Stimulated activated naive CD8-positive, alpha-beta T cell treated with anti-CD3 and anti-CD28 coated beads, Interleukin-15, Interleukin-2, amounts not matched to agents 100 U/mL and 50 U/mL, for 24 hours (primary cell): Measurements from ENCODE around the gene TOMM7.
"Not testable (repeated sequence)": the region's sequence is repeated elsewhere in the genome, so short reads cannot be mapped to it uniquely, and the experiment has no call there.

Source experiments
- ATAC-seq: fragments of 150-1000 bp; cut with Tn5 transposase; one replicate; pipeline ENCODE4 v1.10.0; 2021
- DNase-seq: peaks from one replicate; pipeline ENCODE4 v3.0.0; 2021

The TOMM7 gene

DNA sequence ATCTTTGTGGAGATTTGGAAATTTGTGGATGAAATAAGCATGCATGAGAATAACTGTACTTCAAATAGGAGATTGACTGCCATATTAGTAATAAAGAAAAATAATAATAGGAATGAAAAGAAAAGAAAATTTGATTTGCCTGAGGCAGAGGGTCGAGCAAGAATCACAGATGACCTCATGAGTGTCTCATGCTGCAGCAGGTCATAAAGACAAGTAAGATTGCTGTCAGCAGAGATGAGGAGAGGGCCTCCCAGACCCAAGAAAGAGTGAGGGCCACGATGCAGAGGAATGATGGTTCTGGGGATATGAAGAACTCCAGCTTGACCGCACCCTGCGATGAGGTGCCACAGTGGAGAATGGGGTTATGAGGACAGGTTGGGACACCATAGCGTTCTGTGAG, 39.2 kb downstream of the TOMM7 start:
- no peak for DNase-seq
- no peak for ATAC-seq

DNA sequence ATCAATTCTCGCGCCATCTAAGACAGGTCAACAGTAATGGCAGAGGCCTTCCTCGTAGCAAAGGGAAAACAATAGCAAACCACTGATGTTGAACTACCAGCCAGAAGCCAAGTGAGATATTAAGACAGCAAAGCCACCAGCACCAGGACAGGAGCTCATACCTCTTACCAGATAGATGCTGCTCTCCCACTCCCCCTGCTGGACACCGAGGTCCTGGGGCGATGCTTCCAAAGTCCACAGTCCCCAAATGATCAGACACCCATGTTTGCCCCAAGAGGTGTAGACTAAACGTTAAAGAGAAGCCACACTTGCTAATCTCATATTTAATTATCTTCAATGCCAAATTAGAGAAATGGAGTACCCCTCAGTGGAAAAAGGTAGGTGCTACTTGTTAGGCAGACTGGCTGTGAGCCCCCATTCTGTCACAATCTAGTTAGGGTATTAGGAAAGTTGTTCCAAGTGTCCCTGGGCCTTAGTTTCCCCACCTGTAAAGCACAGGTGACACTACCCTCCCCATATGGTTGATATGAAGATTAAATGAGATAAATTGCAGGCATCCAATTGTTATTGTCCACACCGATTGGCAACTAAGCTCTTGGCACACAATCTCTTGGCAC, 39.9 kb downstream of the TOMM7 start:
- ATAC-seq (peak; percentile 55), DNase-seq (peak; percentile 84)

GRCh38 chr7:22781230-22781711, 41.4 kb downstream of the TOMM7 start:
- no peak for ATAC-seq
- no peak for DNase-seq

- not testable (repeated sequence) for DNase-seq, ATAC-seq
Observed at GRCh38 chr7:22779730-22780323, 42.8 kb downstream of the TOMM7 start.

GRCh38 chr7:22776964-22777363, 45.7 kb downstream of the TOMM7 start:
- no peak for ATAC-seq
- DNase-seq = no peak

DNA sequence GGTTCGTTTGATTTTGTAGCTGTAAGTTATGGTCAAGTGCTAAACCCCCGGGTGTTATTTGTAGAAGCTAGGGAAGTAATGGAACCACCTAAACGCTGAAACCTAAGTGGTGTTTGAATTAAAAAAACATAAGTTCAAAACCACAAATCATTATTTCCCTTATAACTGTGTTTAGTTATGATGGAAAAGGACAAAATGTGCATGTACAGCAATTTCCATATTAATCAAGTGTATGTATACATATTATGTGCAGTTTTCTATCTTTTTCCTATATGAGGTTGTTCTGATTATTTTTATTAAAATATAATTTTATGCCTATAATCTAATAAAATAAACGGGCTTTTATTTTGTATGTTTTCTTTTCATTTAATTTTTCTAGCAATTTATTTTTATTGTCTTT, 49.8 kb downstream of the TOMM7 start:
- DNase-seq (no peak), ATAC-seq (no peak)

DNA sequence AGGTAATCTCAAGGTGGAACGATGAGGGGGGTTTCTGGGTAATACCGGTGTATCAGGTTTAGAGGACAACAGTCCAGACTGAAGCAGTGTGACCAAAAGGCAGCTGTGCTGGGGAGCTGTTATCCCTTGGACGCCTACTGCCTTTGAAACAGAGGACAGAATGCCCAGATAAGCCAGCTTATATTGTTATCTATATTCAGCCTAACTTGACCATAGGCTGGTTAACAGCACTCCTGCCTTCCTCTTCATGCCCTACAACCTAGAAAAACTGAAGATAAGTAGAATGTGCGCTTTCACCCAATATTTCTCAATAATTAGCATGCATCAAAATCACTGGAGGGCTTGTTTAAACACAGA, 50.8 kb downstream of the TOMM7 start:
- DNase-seq (no peak), ATAC-seq (no peak)

- no peak for ATAC-seq
- DNase-seq = no peak
Observed at GRCh38 chr7:22771194-22771871, 51.3 kb downstream of the TOMM7 start.

DNA sequence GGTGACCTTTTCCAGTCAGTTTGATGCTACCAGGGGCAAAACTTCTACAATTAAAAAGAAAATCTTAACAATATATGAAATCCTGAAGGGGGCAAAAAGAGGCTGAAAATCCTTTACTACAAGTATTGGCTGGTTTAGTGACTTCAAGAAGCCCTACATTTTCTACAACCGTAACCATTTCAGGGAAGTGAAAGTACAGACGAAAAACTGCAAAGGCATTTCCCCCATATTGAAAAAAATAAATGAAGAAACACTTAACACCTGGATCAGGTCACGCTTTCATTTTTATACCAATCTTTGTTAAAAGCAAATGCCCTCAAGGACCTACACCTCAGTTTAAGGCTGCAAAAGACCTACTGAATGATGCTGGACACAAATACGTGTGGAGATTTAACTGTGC, 57.0 kb downstream of the TOMM7 start:
- DNase-seq = no peak

More for the DNA sequence above, 57.0 kb downstream of the TOMM7 start:
- ATAC-seq = no peak
